Activated CD8-positive, alpha-beta T cell treated with anti-CD3 and anti-CD28 coated beads for 36 hours (primary cell): ENCODE measurements around the gene RPL39L. TPM values are rescaled to one million over a fixed set of nuclear protein-coding genes. Genes with fewer than 3 reads are reported as not detected.
A peak's percentile ranks its signal among the peaks of the same experiment; 100 is the strongest.

Source experiments
- ATAC-seq: fragments of 200-7000 bp; cut with Tn5 transposase; one replicate; pipeline ENCODE4 v1.10.0; 2021; ENCODE audit warnings: mild to moderate bottlenecking, moderate library complexity
- CTCF ChIA-PET: fragments of 350-600 bp; sonication (Branson Sonifier 250); formaldehyde crosslinking; loops from one replicate; lab custom pipeline; 2021; ENCODE audit warnings: antibody characterized with exemption; lab: Charles Lee
- POLR2A ChIA-PET: fragments of 350-600 bp; sonication (Branson Sonifier 250); formaldehyde crosslinking; loops from one replicate; lab custom pipeline; 2021; ENCODE audit warnings: antibody characterized with exemption; lab: Charles Lee
- DNase-seq: peaks from one replicate; pipeline ENCODE4 v3.0.0-alpha.2; 2020
- H3K27ac Mint-ChIP-seq: one replicate; pipeline ENCODE4 v1.8.0; 2021; ENCODE audit warnings: mild to moderate bottlenecking, mixed read lengths
- H3K27me3 Mint-ChIP-seq: one replicate; pipeline ENCODE4 v1.8.0; 2021; ENCODE audit warnings: mixed read lengths
- H3K36me3 Mint-ChIP-seq: one replicate; pipeline ENCODE4 v1.8.0; 2021; ENCODE audit warnings: low read depth, mixed read lengths
- H3K4me1 Mint-ChIP-seq: one replicate; pipeline ENCODE4 v1.8.0; 2021; ENCODE audit warnings: low read depth, mixed read lengths
- H3K4me3 Mint-ChIP-seq: one replicate; pipeline ENCODE4 v1.8.0; 2021; ENCODE audit warnings: mild to moderate bottlenecking, moderate library complexity, mixed read lengths
- H3K9me3 Mint-ChIP-seq: one replicate; pipeline ENCODE4 v1.8.0; 2021; ENCODE audit warnings: mixed read lengths
- intact Hi-C: fragments of 100-400 bp; cut with micrococcal nuclease; formaldehyde crosslinking; loops from one replicate; pipeline ENCODE4 v1.10.0; 2022
- total RNA-seq, 2 experiments: library from RNA; stranded (reverse); gene quantifications; one replicate each; pipeline ENCODE4 v1.2.3, GENCODE V29; 2021
- TF ChIP-seq, protein P1 (sequence below): fragments of 200-600 bp; IDR thresholded peaks from one replicate; pipeline ENCODE4 v1.8.0; 2022; ENCODE audit warnings: antibody characterized with exemption, mild to moderate bottlenecking

Gene RPL39L
- total RNA-seq, 2 experiments from 2014 or later, result 12.1 to 16.2 TPM

DNA sequence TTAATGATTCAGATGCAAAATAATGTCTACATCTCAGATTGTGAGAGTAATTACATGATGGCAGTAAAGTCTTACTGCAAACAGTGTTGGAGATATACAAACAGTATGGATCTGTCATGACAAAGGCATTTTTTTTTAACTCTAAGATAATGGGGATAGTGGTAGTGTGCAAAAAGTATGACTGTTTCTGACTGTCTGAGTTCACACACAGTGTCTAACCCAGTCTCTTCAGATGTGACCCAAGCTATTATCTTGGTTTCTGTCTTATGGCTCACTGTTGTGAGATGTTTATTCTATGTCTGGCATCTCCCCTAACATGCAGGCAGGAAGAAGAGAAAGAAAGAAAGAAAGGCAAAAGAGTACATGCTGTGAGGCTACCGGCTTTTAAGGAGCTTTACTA lies 17.0 kb downstream of the RPL39L start:
- Mint-ChIP-seq H3K4me3 (no peak overlapping the region), H3K4me1 (peaks cover 4% of the 10 kb centered on the region), H3K27me3 (no peaks in the 10 kb centered on the region), H3K9me3 (no peaks in the 10 kb centered on the region), H3K36me3 (no peaks in the 10 kb centered on the region), H3K27ac (no peak overlapping the region)
- POLR2A ChIA-PET, result no interaction called here
- CTCF ChIA-PET, result interaction anchor here (0.7 to 5.8 kb wide), 3 partner anchors 10 to 28 kb away, joined by 3 to 38 read pairs (median 13); partner anchors contain the start of gene RPL39L
- TF ChIP-seq, protein P1, sequence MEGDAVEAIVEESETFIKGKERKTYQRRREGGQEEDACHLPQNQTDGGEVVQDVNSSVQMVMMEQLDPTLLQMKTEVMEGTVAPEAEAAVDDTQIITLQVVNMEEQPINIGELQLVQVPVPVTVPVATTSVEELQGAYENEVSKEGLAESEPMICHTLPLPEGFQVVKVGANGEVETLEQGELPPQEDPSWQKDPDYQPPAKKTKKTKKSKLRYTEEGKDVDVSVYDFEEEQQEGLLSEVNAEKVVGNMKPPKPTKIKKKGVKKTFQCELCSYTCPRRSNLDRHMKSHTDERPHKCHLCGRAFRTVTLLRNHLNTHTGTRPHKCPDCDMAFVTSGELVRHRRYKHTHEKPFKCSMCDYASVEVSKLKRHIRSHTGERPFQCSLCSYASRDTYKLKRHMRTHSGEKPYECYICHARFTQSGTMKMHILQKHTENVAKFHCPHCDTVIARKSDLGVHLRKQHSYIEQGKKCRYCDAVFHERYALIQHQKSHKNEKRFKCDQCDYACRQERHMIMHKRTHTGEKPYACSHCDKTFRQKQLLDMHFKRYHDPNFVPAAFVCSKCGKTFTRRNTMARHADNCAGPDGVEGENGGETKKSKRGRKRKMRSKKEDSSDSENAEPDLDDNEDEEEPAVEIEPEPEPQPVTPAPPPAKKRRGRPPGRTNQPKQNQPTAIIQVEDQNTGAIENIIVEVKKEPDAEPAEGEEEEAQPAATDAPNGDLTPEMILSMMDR, result no peak
- no peak for ATAC-seq
- intact Hi-C loops, result no loop called here
- no peak for DNase-seq

GRCh38 chr3:187120326-187120725 lies 19.0 kb downstream of the RPL39L start:
- ATAC-seq, result no peak
- Mint-ChIP-seq H3K4me3 (no peak overlapping the region), H3K4me1 (peaks cover under 1% of the 10 kb centered on the region), H3K9me3 (no peaks in the 10 kb centered on the region), H3K27me3 (no peaks in the 10 kb centered on the region), H3K36me3 (no peaks in the 10 kb centered on the region), H3K27ac (no peak overlapping the region)
- ChIA-PET CTCF (interaction anchor here (1.6 to 4.5 kb wide), 4 partner anchors 19 to 44 kb away, joined by 4 to 15 read pairs (median 12); partner anchors contain the start of gene RPL39L), POLR2A (no interaction called here)
- TF ChIP-seq, protein P1, result no peak
- intact Hi-C loops, result no loop called here
- DNase-seq, result no peak

DNA sequence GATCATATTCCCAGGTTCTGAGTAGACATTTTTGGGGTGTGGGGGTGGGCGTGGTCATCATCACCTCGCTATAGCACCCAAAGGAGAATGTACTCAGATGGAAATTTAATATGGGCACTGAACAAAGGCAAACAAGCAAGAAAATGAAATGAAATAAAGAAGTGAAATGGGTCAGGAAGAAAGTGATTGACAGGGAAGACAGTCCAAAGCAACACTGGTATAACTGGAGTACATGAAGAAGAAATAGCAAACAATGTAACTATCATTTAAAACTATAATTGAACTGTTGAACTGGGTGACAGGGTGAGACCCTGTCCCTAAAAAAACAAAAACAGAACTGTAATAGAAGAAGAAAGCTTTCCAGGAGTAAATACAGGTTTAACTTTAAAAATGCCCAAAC lies 24.8 kb downstream of the RPL39L start:
- DNase-seq, result no peak
- TF ChIP-seq, protein P1, result no peak
- no peaks in the 10 kb centered on the region for H3K27me3 Mint-ChIP-seq
- no peak for ATAC-seq
- H3K4me3 Mint-ChIP-seq, result no peak overlapping the region
- peaks cover 7% of the 10 kb centered on the region for H3K4me1 Mint-ChIP-seq
- no peak overlapping the region for H3K27ac Mint-ChIP-seq
- ChIA-PET CTCF (interaction anchor here (0.8 to 5.1 kb wide), 7 partner anchors 12 to 258 kb away, joined by 3 to 166 read pairs (median 5); partner anchors contain the start of gene RPL39L), POLR2A (interaction anchor here (1.9 kb wide), 1 partner anchor 24 kb away, joined by 8 read pairs; the partner anchor contains the start of gene RPL39L)
- no peaks in the 10 kb centered on the region for H3K9me3 Mint-ChIP-seq
- H3K36me3 Mint-ChIP-seq, result no peaks in the 10 kb centered on the region
- intact Hi-C loops, result loop anchor here (5.0 kb wide), 1 partner anchor 38 kb away; no protein-coding TSS in a partner anchor

- Mint-ChIP-seq H3K27ac (no peak overlapping the region), H3K36me3 (no peaks in the 10 kb centered on the region), H3K9me3 (no peaks in the 10 kb centered on the region), H3K4me1 (peaks cover 7% of the 10 kb centered on the region), H3K27me3 (no peaks in the 10 kb centered on the region), H3K4me3 (no peak overlapping the region)
- no peak for DNase-seq
- intact Hi-C loops, result loop anchor here (1.0 to 5.0 kb wide), 2 partner anchors 39 to 52 kb away; no protein-coding TSS in a partner anchor
- CTCF ChIA-PET, result interaction anchor here (0.7 to 5.1 kb wide), 47 partner anchors 10 to 523 kb away, joined by 3 to 166 read pairs (median 4); partner anchors contain the start of genes ADIPOQ and RPL39L
- peak; percentile 66 for ATAC-seq
- POLR2A ChIA-PET, result interaction anchor here (0.7 to 1.9 kb wide), 5 partner anchors 12 to 47 kb away, joined by 3 to 8 read pairs (median 4); partner anchors contain the start of gene RPL39L
- TF ChIP-seq, protein P1, result peak; percentile 80
Measured at GRCh38 chr3:187112934-187113793, 26.1 kb downstream of the RPL39L start.
